ENCODE measurements around the gene COPRS. TPM values are rescaled to one million over a fixed set of nuclear protein-coding genes. Genes with fewer than 3 reads are reported as not detected.
A peak's percentile ranks its signal among the peaks of the same experiment; 100 is the strongest.

The COPRS gene
- total and polyA plus RNA-seq, 2 of the 13 experiments (the other 11 are each of a cell fraction or from before 2014, with no cell fraction given) = 22.7 to 93.8 TPM

GRCh38 chr17:31842195-31843069 is 16.6 kb downstream of the COPRS start (continued):
- TF ChIP-seq ZNF20 (CRISPR knock-in tag; IDR thresholded peaks at IDR 0.05) (no peak), SPEN (CRISPR knock-in tag; IDR thresholded peaks at IDR 0.05; ENCODE audit: low read depth) (0 out of 2 replicates have a peak, but pooled peaks have one; percentile 7), ZSCAN22 (CRISPR knock-in tag; IDR thresholded peaks at IDR 0.05) (no peak), NR2F6 (IDR thresholded peaks at IDR 0.05) (no peak), NR2F6 (CRISPR knock-in tag; IDR thresholded peaks at IDR 0.05) (0 out of 2 replicates have a peak, but pooled peaks have one; percentile 7), ZNF280B (CRISPR knock-in tag; IDR thresholded peaks at IDR 0.05; ENCODE audit: borderline replicate concordance) (peak; percentile 55; the same call in 1 of the 2 replicates), PRDM15 (CRISPR knock-in tag; IDR thresholded peaks at IDR 0.05) (no peak), CTCF (CRISPR knock-in tag; IDR thresholded peaks at IDR 0.05) (peak; percentile 95), RNF2 (conservative IDR thresholded peaks at IDR 0.05; ENCODE audit: low read depth) (0 out of 2 replicates have a peak, but pooled peaks have one; percentile 67), NR2F2 (IDR thresholded peaks at IDR 0.05; ENCODE audit: borderline replicate concordance, low read depth) (no peak), ZFP41 (CRISPR knock-in tag; IDR thresholded peaks at IDR 0.05; ENCODE audit: borderline replicate concordance) (no peak), MAX (IDR thresholded peaks at IDR 0.05) (peak; percentile 88), ZNF441 (CRISPR knock-in tag; IDR thresholded peaks at IDR 0.05; ENCODE audit: borderline replicate concordance) (no peak), ZNF234 (CRISPR knock-in tag; conservative IDR thresholded peaks at IDR 0.05) (no peak), ZNF558 (CRISPR knock-in tag; IDR thresholded peaks at IDR 0.05; ENCODE audit: borderline replicate concordance) (no peak), SRF (IDR thresholded peaks at IDR 0.05; ENCODE audit: low read depth, low read length) (no peak), ATAD3A (CRISPR knock-in tag; IDR thresholded peaks at IDR 0.05) (no peak), GMEB1 (CRISPR knock-in tag; IDR thresholded peaks at IDR 0.05; ENCODE audit: borderline replicate concordance) (0 out of 2 replicates have a peak, but pooled peaks have one; percentile 20)

Measured in HepG2 (cell line).